HG02759 (cell line): Measurements from ENCODE around the gene ATE1.
A peak's percentile ranks its signal among the peaks of the same experiment; 100 is the strongest.
"Not testable (repeated sequence)": the region's sequence is repeated elsewhere in the genome, so short reads cannot be mapped to it uniquely, and the experiment has no call there.

Experiments used
- ATAC-seq: cut with Tn5 transposase; IDR thresholded peaks from one replicate; pipeline ENCODE4 v1.9.1; 2021; ENCODE audit warnings: mild to moderate bottlenecking, moderate library complexity; ENCODE audit not compliant: unreplicated experiment

The ATE1 gene

GRCh38 chr10:121930268-121931085 is 2.6 kb upstream of the ATE1 start:
- not testable (repeated sequence) for ATAC-seq

- not testable (repeated sequence) for ATAC-seq
Observed at GRCh38 chr10:121929585-121930267, 1.9 kb upstream of the ATE1 start.

- no peak for ATAC-seq
Observed at GRCh38 chr10:121928528-121928884, 675 bp upstream of the ATE1 start.

GRCh38 chr10:121927318-121927840 is 452 bp downstream of the ATE1 start:
- ATAC-seq = peak; percentile 45

GRCh38 chr10:121926671-121927317 is 1.0 kb downstream of the ATE1 start:
- no peak for ATAC-seq

GRCh38 chr10:121926157-121926556 is 1.7 kb downstream of the ATE1 start:
- no peak for ATAC-seq

GRCh38 chr10:121921238-121921931 is 6.4 kb downstream of the ATE1 start:
- ATAC-seq = no peak

- ATAC-seq = peak; percentile 48
Observed at GRCh38 chr10:121919666-121920065, 8.2 kb downstream of the ATE1 start.

- not testable (repeated sequence) for ATAC-seq
Observed at GRCh38 chr10:121918800-121919199, 9.0 kb downstream of the ATE1 start.

- no peak for ATAC-seq
Observed at GRCh38 chr10:121914661-121915060, 13.2 kb downstream of the ATE1 start.

- ATAC-seq = no peak
Observed at GRCh38 chr10:121911421-121911697, 16.5 kb downstream of the ATE1 start.

GRCh38 chr10:121910673-121911420 is 17.0 kb downstream of the ATE1 start:
- peak; percentile 58 for ATAC-seq

- no peak for ATAC-seq
Observed at GRCh38 chr10:121904888-121905287, 22.9 kb downstream of the ATE1 start.

GRCh38 chr10:121900443-121901174 is 27.2 kb downstream of the ATE1 start:
- peak; percentile 61 for ATAC-seq

- ATAC-seq = no peak
Observed at GRCh38 chr10:121899727-121900126, 28.1 kb downstream of the ATE1 start.

GRCh38 chr10:121891103-121891502 is 36.7 kb downstream of the ATE1 start:
- ATAC-seq = no peak

- no peak for ATAC-seq
Observed at GRCh38 chr10:121889212-121889611, 38.6 kb downstream of the ATE1 start.

- no peak for ATAC-seq
Observed at GRCh38 chr10:121886997-121887622, 40.7 kb downstream of the ATE1 start.

GRCh38 chr10:121886181-121886580 is 41.6 kb downstream of the ATE1 start:
- ATAC-seq = no peak
